Measurements from ENCODE around the gene DYNLT5.
"Not testable (repeated sequence)": the region's sequence is repeated elsewhere in the genome, so short reads cannot be mapped to it uniquely, and the experiment has no call there.

DYNLT5 gene

GRCh38 chr1:66791621-66792610, 39.7 kb downstream of the DYNLT5 start:
- no peak for DNase-seq

- not testable (repeated sequence) for DNase-seq
Measured at GRCh38 chr1:66795839-66796238, 43.6 kb downstream of the DYNLT5 start.

- no peak for DNase-seq
Measured at GRCh38 chr1:66809245-66809644, 57.0 kb downstream of the DYNLT5 start.

GRCh38 chr1:66809736-66810326, 57.6 kb downstream of the DYNLT5 start:
- DNase-seq, result no peak

GRCh38 chr1:66824771-66825170, 72.5 kb downstream of the DYNLT5 start:
- DNase-seq, result no peak
